Measurements from ENCODE around the gene ATP10A.

- no peak for TF ChIP-seq CTCF (IDR thresholded peaks at IDR 0.05)
- TF ChIP-seq POLR2AphosphoS5 (IDR thresholded peaks at IDR 0.05), result no peak
- TF ChIP-seq POLR2A (IDR thresholded peaks at IDR 0.05), result no peak
- TF ChIP-seq EP300 (IDR thresholded peaks at IDR 0.05), result no peak
Measured at GRCh38 chr15:25812845-25813244, 50.3 kb downstream of the ATP10A start.
